H54 (cell line): Measurements from ENCODE around the gene SLC9A6.
"Not testable (repeated sequence)": the region's sequence is repeated elsewhere in the genome, so short reads cannot be mapped to it uniquely, and the experiment has no call there.

ENCODE experiments used
- DNase-seq: peaks from one replicate; pipeline ENCODE4 v3.0.0; 2011; ENCODE audit warnings: low spot score, mixed read lengths; ENCODE audit not compliant: insufficient read length
- FAIRE-seq: peaks from 3 replicates; lab custom pipeline; 2011; peaks lifted over from hg19 to GRCh38; lab: Jason Lieb, UNC
- POLR2A ChIP-seq: IDR thresholded peaks from 2 replicates; pipeline ENCODE4 v1.6.1; 2011; ENCODE audit warnings: low read depth, mild to moderate bottlenecking, low read length

The SLC9A6 gene

GRCh38 chrX:136061696-136062095 is 76.5 kb downstream of the SLC9A6 start:
- TF ChIP-seq POLR2A, result no peak
- no peak for DNase-seq
- FAIRE-seq, result no peak

- FAIRE-seq (no peak), DNase-seq (no peak)
- TF ChIP-seq POLR2A, result no peak
These were observed 78.3 kb downstream of the SLC9A6 start for GRCh38 chrX:136063340-136064079.

GRCh38 chrX:136064661-136065043 is 79.4 kb downstream of the SLC9A6 start:
- no peak for FAIRE-seq
- no peak for DNase-seq
- no peak for TF ChIP-seq POLR2A

GRCh38 chrX:136065044-136065671 is 79.9 kb downstream of the SLC9A6 start:
- TF ChIP-seq POLR2A, result no peak
- FAIRE-seq, result no peak
- DNase-seq, result no peak

- FAIRE-seq, result no peak
- DNase-seq, result no peak
- no peak for TF ChIP-seq POLR2A
These were observed 81.9 kb downstream of the SLC9A6 start for GRCh38 chrX:136067097-136067496.

- no peak for TF ChIP-seq POLR2A
- no peak for FAIRE-seq
- DNase-seq, result no peak
These were observed 82.7 kb downstream of the SLC9A6 start for GRCh38 chrX:136067966-136068365.

GRCh38 chrX:136076942-136077341 is 91.7 kb downstream of the SLC9A6 start:
- DNase-seq, result no peak
- TF ChIP-seq POLR2A, result no peak
- FAIRE-seq, result no peak

GRCh38 chrX:136080766-136081165 is 95.5 kb downstream of the SLC9A6 start:
- DNase-seq, result no peak
- FAIRE-seq, result no peak
- TF ChIP-seq POLR2A, result no peak

GRCh38 chrX:136086521-136086920 is 101.3 kb downstream of the SLC9A6 start:
- FAIRE-seq, result no peak
- no peak for TF ChIP-seq POLR2A
- no peak for DNase-seq

- DNase-seq, FAIRE-seq: not testable (repeated sequence)
These were observed 106.7 kb downstream of the SLC9A6 start for GRCh38 chrX:136091898-136092297.

- TF ChIP-seq POLR2A, result no peak
- no peak for DNase-seq
- FAIRE-seq, result no peak
These were observed 109.7 kb downstream of the SLC9A6 start for GRCh38 chrX:136094962-136095361.
